H54 (cell line): ENCODE results near the gene UGP2.
"Not testable (repeated sequence)": the region's sequence is repeated elsewhere in the genome, so short reads cannot be mapped to it uniquely, and the experiment has no call there.

ENCODE experiments used
- DNase-seq: peaks from one replicate; pipeline ENCODE4 v3.0.0; 2011; ENCODE audit warnings: low spot score, mixed read lengths; ENCODE audit not compliant: insufficient read length
- FAIRE-seq: peaks from 3 replicates; lab custom pipeline; 2011; peaks lifted over from hg19 to GRCh38; lab: Jason Lieb, UNC
- POLR2A ChIP-seq: IDR thresholded peaks from 2 replicates; pipeline ENCODE4 v1.6.1; 2011; ENCODE audit warnings: low read depth, mild to moderate bottlenecking, low read length

Gene UGP2

DNA sequence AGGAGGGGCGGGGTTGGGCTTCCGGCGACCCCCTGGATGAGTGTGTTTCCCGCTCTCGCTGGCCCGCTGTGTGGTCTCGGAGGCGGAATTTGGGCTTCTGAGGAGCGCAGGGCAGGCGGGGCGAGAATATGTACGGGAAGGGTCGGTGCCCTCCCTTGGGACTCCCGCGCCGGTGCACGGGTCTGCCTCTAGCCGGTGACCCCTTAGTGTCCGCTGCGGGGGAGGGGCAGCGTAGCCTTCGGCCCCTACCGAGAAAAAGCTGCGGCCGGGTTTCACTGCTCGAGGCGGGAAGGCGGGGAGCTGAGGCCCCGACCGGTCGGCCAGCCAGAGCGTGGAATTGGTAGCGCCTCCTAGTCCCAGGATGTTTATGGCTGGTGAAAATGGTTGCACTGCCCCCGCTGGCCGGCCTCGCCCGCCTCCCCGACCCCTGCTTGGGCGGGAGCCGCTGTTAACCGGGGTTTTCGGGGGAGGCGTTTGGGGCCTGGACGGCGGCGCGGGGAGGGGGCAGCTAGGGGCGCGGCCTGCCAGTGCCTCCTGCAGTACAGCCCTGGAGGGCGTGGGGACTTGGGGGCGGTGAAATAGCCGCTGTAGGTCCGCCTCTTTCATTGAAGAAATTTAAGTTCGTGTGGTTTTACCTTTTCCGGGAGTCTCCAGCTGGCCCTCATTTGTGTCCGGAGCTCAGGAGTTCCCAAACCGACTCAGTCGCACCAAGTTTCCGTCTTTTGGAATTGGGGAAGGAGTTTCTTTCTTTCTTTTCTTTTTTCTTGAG, at the start of gene UGP2:
TSS of gene UGP2 (plus strand) at position 643 of the 769 bp plus-strand sequence. CDS start 290 bp downstream, outside the sequence.
- DNase-seq (peak; percentile 63), FAIRE-seq (peak; percentile 53)
- TF ChIP-seq POLR2A, result peak; percentile 55

- DNase-seq (peak; percentile 12), FAIRE-seq (peak; percentile 33)
- TF ChIP-seq POLR2A, result no peak
Observed at GRCh38 chr2:63792530-63792929, 49.2 kb upstream of the UGP2 start.

- no peak for TF ChIP-seq POLR2A
- DNase-seq (no peak), FAIRE-seq (no peak)
Observed at GRCh38 chr2:63796366-63796765, 45.3 kb upstream of the UGP2 start.

GRCh38 chr2:63796796-63797195, 44.9 kb upstream of the UGP2 start:
- DNase-seq, result no peak
- no peak for FAIRE-seq
- TF ChIP-seq POLR2A, result no peak

- DNase-seq (no peak), FAIRE-seq (no peak)
- TF ChIP-seq POLR2A, result no peak
Observed at GRCh38 chr2:63801455-63801854, 40.2 kb upstream of the UGP2 start.

GRCh38 chr2:63805412-63805811, 36.3 kb upstream of the UGP2 start:
- no peak for FAIRE-seq
- DNase-seq, result no peak
- TF ChIP-seq POLR2A, result no peak

DNA sequence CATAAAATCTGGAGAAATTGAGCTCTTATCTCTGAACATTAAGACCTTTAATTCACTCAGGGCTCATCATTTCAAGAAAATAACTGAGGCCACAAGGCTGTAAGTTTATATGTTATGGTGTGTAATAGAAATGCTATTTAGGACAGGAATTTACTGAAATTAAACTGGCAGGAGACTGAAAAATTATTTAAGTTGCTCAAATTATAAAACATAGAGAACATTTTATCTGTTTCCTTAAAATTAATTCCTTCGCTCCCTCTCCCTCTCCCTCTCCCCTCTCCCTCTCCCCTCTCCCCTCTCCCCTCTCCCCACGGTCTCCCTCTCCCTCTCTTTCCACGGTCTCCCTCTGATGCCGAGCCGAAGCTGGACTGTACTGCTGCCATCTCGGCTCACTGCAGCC, 33.7 kb upstream of the UGP2 start:
- DNase-seq, FAIRE-seq: not testable (repeated sequence)

GRCh38 chr2:63808911-63809310, 32.8 kb upstream of the UGP2 start:
- DNase-seq, FAIRE-seq: not testable (repeated sequence)

DNA sequence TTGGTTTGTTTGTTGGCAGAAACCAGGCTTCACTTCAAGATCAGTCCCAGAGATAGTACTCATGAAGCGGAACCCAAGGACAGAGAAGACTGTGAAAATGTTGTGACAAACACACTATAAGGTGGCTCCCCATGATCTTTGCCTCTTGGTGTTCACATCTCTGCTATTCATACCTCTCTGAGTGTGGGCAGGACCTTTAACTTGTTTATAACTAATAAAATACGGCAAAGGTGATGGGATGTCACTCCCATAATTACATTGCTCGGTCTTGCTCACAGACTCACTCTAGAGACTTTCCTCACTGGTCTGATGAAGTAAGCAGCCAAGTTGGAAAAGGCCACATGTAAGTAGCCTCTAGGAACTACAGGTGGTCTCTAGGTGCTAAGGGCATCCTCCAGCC, 30.6 kb upstream of the UGP2 start:
- DNase-seq (no peak), FAIRE-seq (no peak)
- no peak for TF ChIP-seq POLR2A

- not testable (repeated sequence) for FAIRE-seq, DNase-seq
Observed at GRCh38 chr2:63811870-63812269, 29.8 kb upstream of the UGP2 start.

DNA sequence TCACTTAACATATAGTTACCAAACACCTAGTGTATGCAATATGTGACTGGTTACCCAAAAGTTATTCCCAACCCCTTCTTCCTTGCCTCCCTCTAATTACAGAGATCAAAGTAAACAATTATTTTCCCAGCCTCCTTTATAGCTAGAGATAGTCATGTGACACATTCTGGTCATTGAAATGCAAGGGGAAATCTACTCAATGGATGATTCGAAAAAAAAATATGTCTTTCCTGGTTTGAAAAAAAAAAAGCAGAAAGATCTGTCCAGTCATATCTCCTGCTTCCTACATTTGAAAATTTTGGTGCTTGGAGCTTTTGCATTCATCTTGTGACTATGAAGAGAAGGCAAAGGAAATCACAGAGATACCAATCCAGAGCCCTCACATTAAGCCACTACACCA, 27.6 kb upstream of the UGP2 start:
- TF ChIP-seq POLR2A, result no peak
- FAIRE-seq, result peak; percentile 65
- no peak for DNase-seq

- FAIRE-seq, result no peak
- DNase-seq, result no peak
- no peak for TF ChIP-seq POLR2A
Observed at GRCh38 chr2:63817382-63817781, 24.3 kb upstream of the UGP2 start.

- TF ChIP-seq POLR2A, result no peak
- FAIRE-seq (no peak), DNase-seq (no peak)
Observed at GRCh38 chr2:63818271-63818670, 23.4 kb upstream of the UGP2 start.

- no peak for DNase-seq
- FAIRE-seq, result no peak
- TF ChIP-seq POLR2A, result no peak
Observed at GRCh38 chr2:63819256-63819655, 22.4 kb upstream of the UGP2 start.
